Subcutaneous abdominal adipose tissue (tissue), 5 donors: ENCODE results near the gene PARP15.
"Not testable (repeated sequence)": the region's sequence is repeated elsewhere in the genome, so short reads cannot be mapped to it uniquely, and the experiment has no call there.

Experiments
- H3K27ac ChIP-seq: one replicate; pipeline ENCODE4 v1.7.0; 2013; ENCODE audit warnings: low read depth, mild to moderate bottlenecking, inconsistent platforms, low read length, moderate library complexity
- H3K27me3 ChIP-seq, 5 donors: one replicate each; pipeline ENCODE4 v1.7.0; 2013; ENCODE audit warnings: low read length in 5 of 5, inconsistent platforms in 1 of 5; ENCODE audit not compliant: control insufficient read depth in 5 of 5, insufficient read depth in 4 of 5
- H3K36me3 ChIP-seq, 5 donors: one replicate each; pipeline ENCODE4 v1.7.0; 2013; ENCODE audit warnings: low read length in 5 of 5; ENCODE audit not compliant: control insufficient read depth in 5 of 5, insufficient read depth in 5 of 5
- H3K4me1 ChIP-seq, 5 donors: one replicate each; pipeline ENCODE4 v1.7.0; 2013; ENCODE audit warnings: low read length in 5 of 5, mild to moderate bottlenecking in 3 of 5, moderate library complexity in 1 of 5; ENCODE audit not compliant: control insufficient read depth in 5 of 5, insufficient read depth in 5 of 5
- H3K4me3 ChIP-seq, 5 donors: one replicate each; pipeline ENCODE4 v1.7.0; 2013; ENCODE audit warnings: low read length in 5 of 5, low read depth in 1 of 5
- H3K9ac ChIP-seq, 5 donors: one replicate each; pipeline ENCODE4 v1.7.0; 2013; ENCODE audit warnings: low read length in 5 of 5, mild to moderate bottlenecking in 4 of 5, moderate library complexity in 3 of 5
- H3K9me3 ChIP-seq, 5 donors: one replicate each; pipeline ENCODE4 v1.7.0; 2013; ENCODE audit warnings: low read length in 5 of 5; ENCODE audit not compliant: control insufficient read depth in 5 of 5
- donor health status: healthy.
- donor health status: healthy.
- donor health status: healthy.
- donor health status: healthy.
- donor health status: healthy.

Gene PARP15

GRCh38 chr3:122677216-122677615 is 99.8 kb downstream of the PARP15 start:
- H3K9me3 ChIP-seq = no peaks in the 10 kb centered on the region
- H3K4me3 ChIP-seq = no peak overlapping the region
- H3K27me3 ChIP-seq = no peaks in the 10 kb centered on the region
- H3K9ac ChIP-seq = no peak overlapping the region
- H3K36me3 ChIP-seq = no peaks in the 10 kb centered on the region
- H3K4me1 ChIP-seq = peaks cover 0 to 35% (median 27%) of the 10 kb centered on the region in 5 donors
- no peak overlapping the region for H3K27ac ChIP-seq

GRCh38 chr3:122678506-122678905 is 101.1 kb downstream of the PARP15 start:
- Histone ChIP-seq H3K27ac (peak overlapping the region; percentile 97), H3K4me3 (peak overlapping the region in 4 of 5 donors; percentile 75 to 91 (median 85)), H3K4me1 (peaks cover 0 to 47% (median 32%) of the 10 kb centered on the region in 5 donors), H3K27me3 (no peaks in the 10 kb centered on the region), H3K9ac (peak overlapping the region in 1 of 5 donors; percentile 92), H3K36me3 (no peaks in the 10 kb centered on the region), H3K9me3 (no peaks in the 10 kb centered on the region)

- no peaks in the 10 kb centered on the region for H3K9me3 ChIP-seq
- H3K27ac ChIP-seq = peak overlapping the region; percentile 97
- no peaks in the 10 kb centered on the region for H3K27me3 ChIP-seq
- peaks cover 0 to 55% (median 32%) of the 10 kb centered on the region in 5 donors for H3K4me1 ChIP-seq
- peak overlapping the region; percentile 75 to 91 (median 89) for H3K4me3 ChIP-seq
- no peaks in the 10 kb centered on the region for H3K36me3 ChIP-seq
- peak overlapping the region; percentile 16 to 92 (median 87) for H3K9ac ChIP-seq
Observed at GRCh38 chr3:122679085-122679881, 101.8 kb downstream of the PARP15 start.

- Histone ChIP-seq H3K4me1 (peaks cover 0 to 56% (median 32%) of the 10 kb centered on the region in 5 donors), H3K27ac (peak overlapping the region; percentile 97), H3K36me3 (peaks cover 0 to under 1% (median 0%) of the 10 kb centered on the region in 5 donors), H3K27me3 (no peaks in the 10 kb centered on the region), H3K4me3 (peak overlapping the region; percentile 75 to 91 (median 89)), H3K9ac (peak overlapping the region; percentile 51 to 92 (median 87)), H3K9me3 (no peaks in the 10 kb centered on the region)
Observed at GRCh38 chr3:122679882-122680474, 102.5 kb downstream of the PARP15 start.

- H3K9me3 ChIP-seq = no peaks in the 10 kb centered on the region
- peak within 1 kb of the TSS; percentile 79 to 91 (median 89) for H3K4me3 ChIP-seq
- peaks cover 0 to 56% (median 32%) of the 10 kb centered on the region in 5 donors for H3K4me1 ChIP-seq
- H3K27me3 ChIP-seq = no peaks in the 10 kb centered on the region
- peak within 1 kb of the TSS; percentile 97 for H3K27ac ChIP-seq
- H3K36me3 ChIP-seq = peaks cover 0 to 7% (median 1%) of the 10 kb centered on the region in 5 donors
- H3K9ac ChIP-seq = peak within 1 kb of the TSS; percentile 86 to 93 (median 88)
Observed at GRCh38 chr3:122680475-122681283, 103.2 kb downstream of the PARP15 start, which contains the start of gene PARP14. Gene PARP14 (plus strand): TSS chr3:122680839. CDS start chr3:122680884, 45 bp downstream.

- peak overlapping the region; percentile 97 for H3K27ac ChIP-seq
- peak overlapping the region; percentile 79 to 91 (median 89) for H3K4me3 ChIP-seq
- peaks cover 0 to 14% (median 5%) of the 10 kb centered on the region in 5 donors for H3K36me3 ChIP-seq
- H3K27me3 ChIP-seq = no peaks in the 10 kb centered on the region
- H3K9me3 ChIP-seq = no peaks in the 10 kb centered on the region
- peak overlapping the region; percentile 68 to 93 (median 87) for H3K9ac ChIP-seq
- H3K4me1 ChIP-seq = peaks cover 0 to 56% (median 32%) of the 10 kb centered on the region in 5 donors
Observed at GRCh38 chr3:122681284-122681973, 104.0 kb downstream of the PARP15 start.

- peak overlapping the region; percentile 97 for H3K27ac ChIP-seq
- H3K4me1 ChIP-seq = peaks cover 0 to 57% (median 32%) of the 10 kb centered on the region in 5 donors
- no peaks in the 10 kb centered on the region for H3K27me3 ChIP-seq
- H3K36me3 ChIP-seq = peaks cover under 1 to 15% (median 5%) of the 10 kb centered on the region in 5 donors
- H3K9me3 ChIP-seq = no peaks in the 10 kb centered on the region
- peak overlapping the region; percentile 79 to 91 (median 89) for H3K4me3 ChIP-seq
- peak overlapping the region in 4 of 5 donors; percentile 11 to 93 (median 87) for H3K9ac ChIP-seq
Observed at GRCh38 chr3:122681974-122682409, 104.5 kb downstream of the PARP15 start.

- H3K4me3 ChIP-seq = peak overlapping the region in 2 of 5 donors; percentile 31 to 91
- peak overlapping the region in 2 of 5 donors; percentile 93 for H3K9ac ChIP-seq
- peaks cover 0 to 63% (median 36%) of the 10 kb centered on the region in 5 donors for H3K4me1 ChIP-seq
Observed at GRCh38 chr3:122682778-122683411, 105.4 kb downstream of the PARP15 start.

GRCh38 chr3:122687298-122687697 is 109.8 kb downstream of the PARP15 start:
- no peaks in the 10 kb centered on the region for H3K27me3 ChIP-seq
- no peaks in the 10 kb centered on the region for H3K9me3 ChIP-seq
- H3K4me3 ChIP-seq = no peak overlapping the region
- no peak overlapping the region for H3K9ac ChIP-seq
- peaks cover 8 to 24% (median 19%) of the 10 kb centered on the region in 5 donors for H3K36me3 ChIP-seq
- H3K4me1 ChIP-seq = peaks cover 0 to 28% (median 7%) of the 10 kb centered on the region in 5 donors
- no peak overlapping the region for H3K27ac ChIP-seq

More at GRCh38 chr3:122682778-122683411, 105.4 kb downstream of the PARP15 start:
- Histone ChIP-seq H3K27ac (peak overlapping the region; percentile 97), H3K36me3 (peaks cover 5 to 15% (median 8%) of the 10 kb centered on the region in 5 donors)
- H3K27me3 ChIP-seq, H3K9me3 ChIP-seq: not testable (repeated sequence)
